Measurements from ENCODE around the gene RCAN3. TPM values are rescaled to one million over a fixed set of nuclear protein-coding genes. Genes with fewer than 3 reads are reported as not detected.
"Not testable (repeated sequence)": the region's sequence is repeated elsewhere in the genome, so short reads cannot be mapped to it uniquely, and the experiment has no call there.

RCAN3 gene
- total and polyA plus RNA-seq, 2 of the 13 experiments (the other 11 are each of a cell fraction or from before 2014, with no cell fraction given) = 12.2 to 13.3 TPM

- TF ChIP-seq ZSCAN25 (CRISPR knock-in tag; IDR thresholded peaks at IDR 0.05) (no peak), TMF1 (CRISPR knock-in tag; IDR thresholded peaks at IDR 0.05; ENCODE audit: low read depth) (no peak), ZNF639 (CRISPR knock-in tag; conservative IDR thresholded peaks at IDR 0.05) (no peak), MZF1 (CRISPR knock-in tag; IDR thresholded peaks at IDR 0.05; ENCODE audit: borderline replicate concordance) (no peak)
These were observed 44.8 kb upstream of the RCAN3 start (continued) for GRCh38 chr1:24457866-24458265.

DNA sequence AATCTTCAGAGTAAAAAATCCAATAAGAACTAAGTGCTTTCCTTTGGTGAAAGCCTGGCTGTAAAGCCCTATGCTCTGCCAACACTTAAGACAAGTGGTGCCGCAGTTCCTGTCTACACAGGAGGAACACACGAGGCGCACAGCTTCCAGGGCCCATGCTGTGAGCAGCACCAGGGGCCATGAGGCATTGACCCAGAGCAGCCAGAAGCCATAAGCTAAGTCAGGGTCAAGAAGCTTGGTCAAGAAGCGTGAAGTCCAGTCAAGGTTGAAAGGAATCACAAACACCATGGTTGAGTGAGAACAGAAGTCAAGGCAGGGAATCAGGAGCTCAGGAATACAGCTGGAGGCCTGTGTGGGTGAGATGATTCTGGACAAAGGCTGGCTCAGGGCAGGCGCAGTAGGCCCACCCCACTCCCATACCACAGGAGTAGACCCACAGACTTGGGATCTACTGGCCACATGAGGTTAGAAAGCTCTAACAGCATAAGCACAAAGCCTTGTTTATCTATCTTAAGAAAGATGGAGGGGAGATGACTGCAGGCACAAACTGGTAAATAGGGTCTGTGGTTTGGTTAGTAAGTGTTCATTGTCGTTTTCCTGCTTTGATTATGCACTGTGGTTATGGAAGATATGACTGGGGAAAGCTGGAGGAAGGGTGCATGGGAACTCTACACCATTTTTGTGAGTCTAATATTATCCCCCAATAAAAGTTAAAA is 42.9 kb upstream of the RCAN3 start:
- no peak overlapping the region for H3K9ac ChIP-seq (ENCODE audit: insufficient read depth, low read depth, low read length)
- H3K36me3 ChIP-seq (replicated peaks in 1 of 2; ENCODE audit: control insufficient read depth in 1 of 2, insufficient read depth in 2 of 2, low read length in 2 of 2) = peaks cover 0 to 6% of the 10 kb centered on the region in 2 experiments; a peak in 2 of 5 replicates
- no peak overlapping the region for H3K4me2 ChIP-seq (ENCODE audit: low read depth, low read length)
- no peak for ATAC-seq
- no TSS peak for BruUV-seq (replicated peaks)
- H2AFZ ChIP-seq (ENCODE audit: low read length) = no peak overlapping the region
- H3K4me1 ChIP-seq (ENCODE audit: insufficient read depth, low read length) = no peaks in the 10 kb centered on the region
- no peaks in the 10 kb centered on the region for H4K20me1 ChIP-seq (ENCODE audit: insufficient read depth, low read length)
- TF ChIP-seq ZNF605 (CRISPR knock-in tag; IDR thresholded peaks at IDR 0.05) (no peak), RBFOX2 (IDR thresholded peaks at IDR 0.05; ENCODE audit: low read depth, low read length) (no peak), TFAP4 (IDR thresholded peaks at IDR 0.05; ENCODE audit: borderline replicate concordance, low read depth) (no peak), DPF2 (CRISPR knock-in tag; IDR thresholded peaks at IDR 0.05; ENCODE audit: borderline replicate concordance, low read depth) (no peak), ZNF224 (CRISPR knock-in tag; IDR thresholded peaks at IDR 0.05) (no peak), ZNF296 (CRISPR knock-in tag; conservative IDR thresholded peaks at IDR 0.05) (no peak), KMT2B (CRISPR knock-in tag; IDR thresholded peaks at IDR 0.05) (no peak), GRHL1 (CRISPR knock-in tag; conservative IDR thresholded peaks at IDR 0.05) (no peak), ZBTB8A (CRISPR knock-in tag; IDR thresholded peaks at IDR 0.05; ENCODE audit: borderline replicate concordance, low read depth) (no peak)
- H3K27ac ChIP-seq (ENCODE audit: extremely low read length, insufficient read depth, low read length) = no peak overlapping the region
- no peak overlapping the region for H3K4me3 ChIP-seq (replicated peaks in 1 of 3; ENCODE audit: insufficient read depth in 1 of 3, low read depth in 2 of 3, low read length in 3 of 3)
- WGBS (ENCODE audit: low lambda C conversion rate) = 93% methylated on average over 6 of the region's 6 CpGs
- no peaks in the 10 kb centered on the region for H3K9me3 ChIP-seq (ENCODE audit: low read length)
- ChIA-PET POLR2A (no interaction called here), CTCF (ENCODE audit: low intra/inter-chr PET ratio, low total read pairs) (no interaction called here)
- DNase-seq (ENCODE audit: low spot score) = no peak
- H3K79me2 ChIP-seq (ENCODE audit: insufficient read depth, low read length) = no peaks in the 10 kb centered on the region
- no peak for FAIRE-seq
- H3K27me3 ChIP-seq (ENCODE audit: control insufficient read depth in 1 of 2, insufficient read depth in 2 of 2, low read length in 2 of 2) = no peaks in the 10 kb centered on the region
- intact Hi-C loops (cut with micrococcal nuclease; ENCODE audit: unreplicated experiment) (no loop called here), in situ Hi-C loops (cut with HindIII; ENCODE audit: extremely low pct_ligation_motif_present, low pct_unique_long_range_greater_than_20kb) (no loop called here)

- H3K4me3 ChIP-seq (replicated peaks in 1 of 3; ENCODE audit: insufficient read depth in 1 of 3, low read depth in 2 of 3, low read length in 3 of 3); H3K9ac ChIP-seq (ENCODE audit: insufficient read depth, low read depth, low read length); POLR2A ChIA-PET; H3K9me3 ChIP-seq (ENCODE audit: low read length); H3K4me1 ChIP-seq (ENCODE audit: insufficient read depth, low read length); FAIRE-seq; BruUV-seq (replicated peaks); in situ Hi-C loops (cut with HindIII; ENCODE audit: extremely low pct_ligation_motif_present, low pct_unique_long_range_greater_than_20kb); H3K27me3 ChIP-seq (ENCODE audit: control insufficient read depth in 1 of 2, insufficient read depth in 2 of 2, low read length in 2 of 2); intact Hi-C loops (cut with micrococcal nuclease; ENCODE audit: unreplicated experiment); H3K79me2 ChIP-seq (ENCODE audit: insufficient read depth, low read length); ATAC-seq; H4K20me1 ChIP-seq (ENCODE audit: insufficient read depth, low read length); H3K36me3 ChIP-seq (replicated peaks in 1 of 2; ENCODE audit: control insufficient read depth in 1 of 2, insufficient read depth in 2 of 2, low read length in 2 of 2); H3K4me2 ChIP-seq (ENCODE audit: low read depth, low read length); H2AFZ ChIP-seq (ENCODE audit: low read length); H3K27ac ChIP-seq (ENCODE audit: extremely low read length, insufficient read depth, low read length); CTCF ChIA-PET (ENCODE audit: low intra/inter-chr PET ratio, low total read pairs); DNase-seq (ENCODE audit: low spot score): not testable (repeated sequence)
- 96% methylated on average over 4 of the region's 4 CpGs for WGBS (ENCODE audit: low lambda C conversion rate)
These were observed 40.5 kb upstream of the RCAN3 start for GRCh38 chr1:24462128-24462527.

Data from HepG2 (cell line).